BLaER1 treated with 17β-estradiol and CSF1 and Interleukin-3, amounts not matched to agents 10 nM and 100 nM (cell line): ENCODE results near the gene ZMIZ1.
"Not testable (repeated sequence)": the region's sequence is repeated elsewhere in the genome, so short reads cannot be mapped to it uniquely, and the experiment has no call there.

Experiments
- H3K27ac ChIP-seq, 11 experiments: shearing (Covaris generic); formaldehyde crosslinking; 2 replicates each; pipeline ENCODE4 v1.8.1; 2022
- H3K27me3 ChIP-seq, 11 experiments: shearing (Covaris generic); formaldehyde crosslinking; 2 replicates each; pipeline ENCODE4 v1.8.1; 2022
- H3K36me3 ChIP-seq, 11 experiments: shearing (Covaris generic); formaldehyde crosslinking; 2 replicates each; pipeline ENCODE4 v1.8.1; 2022
- H3K4me1 ChIP-seq, 10 experiments: shearing (Covaris generic); formaldehyde crosslinking; 2 replicates each; pipeline ENCODE4 v1.8.1; 2022
- H3K4me2 ChIP-seq, 11 experiments: shearing (Covaris generic); formaldehyde crosslinking; 2 replicates each; pipeline ENCODE4 v1.8.1; 2022
- H3K4me3 ChIP-seq, 10 experiments: shearing (Covaris generic); formaldehyde crosslinking; 2 replicates each; pipeline ENCODE4 v1.8.1; 2022
- H3K9ac ChIP-seq, 11 experiments: shearing (Covaris generic); formaldehyde crosslinking; 2 replicates each; pipeline ENCODE4 v1.8.1; 2022
- H3K9me3 ChIP-seq, 11 experiments: shearing (Covaris generic); formaldehyde crosslinking; replicated peaks in 1 of 11; 2 replicates each; pipeline ENCODE4 v1.8.1; 2022
- H4K20me1 ChIP-seq, 11 experiments: shearing (Covaris generic); formaldehyde crosslinking; 2 replicates each; pipeline ENCODE4 v1.8.1; 2022
- Cebpa-rat ChIP-seq, 11 experiments: shearing (Covaris generic); IDR thresholded peaks; 2 replicates each; pipeline ENCODE4 v1.8.1; 2022

Gene ZMIZ1

GRCh38 chr10:79028451-79029010 is 40.2 kb upstream of the ZMIZ1 start:
- Histone ChIP-seq H3K4me3 (no peak overlapping the region), H3K9me3 (no peaks in the 10 kb centered on the region), H3K9ac (no peak overlapping the region), H3K36me3 (no peaks in the 10 kb centered on the region), H3K4me1 (peaks cover 0 to 13% (median 9%) of the 10 kb centered on the region in 10 experiments; a peak in 14 of 20 replicates), H4K20me1 (no peaks in the 10 kb centered on the region; a peak in 1 of 22 replicates), H3K4me2 (no peak overlapping the region), H3K27me3 (no peaks in the 10 kb centered on the region), H3K27ac (no peak overlapping the region)
- no peak for TF ChIP-seq Cebpa-rat (IDR thresholded peaks at IDR 0.05)

GRCh38 chr10:79029478-79030390 is 39.0 kb upstream of the ZMIZ1 start:
- Histone ChIP-seq H3K27me3 (no peaks in the 10 kb centered on the region), H3K4me1 (peaks cover 0 to 11% (median 7%) of the 10 kb centered on the region in 10 experiments; a peak in 8 of 20 replicates), H3K9me3 (no peaks in the 10 kb centered on the region), H3K27ac (no peak overlapping the region), H3K4me2 (no peak overlapping the region), H3K36me3 (no peaks in the 10 kb centered on the region), H3K4me3 (no peak overlapping the region), H4K20me1 (no peaks in the 10 kb centered on the region; a peak in 1 of 22 replicates), H3K9ac (no peak overlapping the region)
- no peak for TF ChIP-seq Cebpa-rat (IDR thresholded peaks at IDR 0.05)

DNA sequence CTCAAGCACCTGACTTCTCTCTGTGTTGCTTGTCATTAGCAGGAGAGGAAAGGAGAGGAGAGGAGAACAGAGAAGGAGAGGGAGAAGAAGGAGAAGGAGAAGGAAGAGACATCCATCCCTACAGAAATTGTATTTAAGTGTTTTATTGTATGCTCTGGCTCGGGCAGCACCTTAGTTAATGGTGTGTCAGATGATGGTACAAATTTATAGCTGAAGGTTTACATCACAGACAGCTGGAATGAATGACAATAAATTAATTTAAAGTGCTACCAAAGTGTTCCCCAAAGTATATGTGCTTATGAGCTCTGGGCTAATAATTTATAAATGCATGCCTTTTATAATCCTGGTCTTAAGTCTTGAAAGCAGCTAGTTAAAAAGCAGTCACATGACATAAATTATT is 38.1 kb upstream of the ZMIZ1 start:
- TF ChIP-seq Cebpa-rat (IDR thresholded peaks at IDR 0.05): no peak
- H3K4me2 ChIP-seq: no peak overlapping the region
- peaks cover 0 to 9% (median 6%) of the 10 kb centered on the region in 10 experiments; a peak in 8 of 20 replicates for H3K4me1 ChIP-seq
- no peak overlapping the region for H3K4me3 ChIP-seq
- no peak overlapping the region for H3K9ac ChIP-seq
- no peaks in the 10 kb centered on the region for H3K9me3 ChIP-seq
- no peaks in the 10 kb centered on the region; a peak in 1 of 22 replicates for H4K20me1 ChIP-seq
- H3K36me3 ChIP-seq: no peaks in the 10 kb centered on the region
- H3K27ac ChIP-seq: no peak overlapping the region
- no peaks in the 10 kb centered on the region for H3K27me3 ChIP-seq

DNA sequence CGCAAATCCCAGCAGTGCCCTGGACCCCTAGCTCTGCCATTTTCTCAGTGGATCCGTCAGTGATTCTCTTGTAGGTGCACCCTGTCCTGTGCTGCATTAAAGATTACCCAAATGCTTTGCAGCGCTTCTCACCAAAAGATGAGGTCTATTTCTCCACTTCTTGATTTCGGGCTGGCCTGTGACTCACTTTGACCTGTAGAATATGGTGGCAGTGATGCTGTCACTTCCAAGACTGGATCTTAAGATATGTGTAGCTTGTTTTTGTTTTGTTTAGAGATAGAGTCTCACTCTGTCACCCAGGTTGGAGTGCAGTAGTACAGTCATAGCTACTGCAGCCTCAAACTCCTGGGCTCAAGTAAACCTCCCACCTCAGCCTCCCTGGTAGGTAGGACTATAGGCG is 37.0 kb upstream of the ZMIZ1 start:
- Histone ChIP-seq H3K9me3 (no peaks in the 10 kb centered on the region), H4K20me1 (no peaks in the 10 kb centered on the region; a peak in 1 of 22 replicates), H3K27me3 (no peaks in the 10 kb centered on the region), H3K27ac (no peak overlapping the region), H3K4me1 (peaks cover 0 to 9% (median 6%) of the 10 kb centered on the region in 10 experiments; a peak in 8 of 20 replicates), H3K4me3 (no peak overlapping the region), H3K4me2 (no peak overlapping the region), H3K36me3 (no peaks in the 10 kb centered on the region), H3K9ac (no peak overlapping the region)
- no peak for TF ChIP-seq Cebpa-rat (IDR thresholded peaks at IDR 0.05)

GRCh38 chr10:79034271-79034876 is 34.4 kb upstream of the ZMIZ1 start:
- no peak overlapping the region for H3K27ac ChIP-seq
- TF ChIP-seq Cebpa-rat (IDR thresholded peaks at IDR 0.05): no peak
- H3K4me2 ChIP-seq: no peak overlapping the region
- no peaks in the 10 kb centered on the region for H3K9me3 ChIP-seq
- H4K20me1 ChIP-seq: no peaks in the 10 kb centered on the region
- H3K4me3 ChIP-seq: no peak overlapping the region
- no peak overlapping the region for H3K9ac ChIP-seq
- no peaks in the 10 kb centered on the region for H3K4me1 ChIP-seq
- no peaks in the 10 kb centered on the region for H3K36me3 ChIP-seq
- H3K27me3 ChIP-seq: no peaks in the 10 kb centered on the region

GRCh38 chr10:79036416-79036815 is 32.4 kb upstream of the ZMIZ1 start:
- H3K9ac ChIP-seq, H3K27me3 ChIP-seq, H4K20me1 ChIP-seq, H3K36me3 ChIP-seq, H3K27ac ChIP-seq, H3K9me3 ChIP-seq, H3K4me1 ChIP-seq, H3K4me3 ChIP-seq, H3K4me2 ChIP-seq: not testable (repeated sequence)

DNA sequence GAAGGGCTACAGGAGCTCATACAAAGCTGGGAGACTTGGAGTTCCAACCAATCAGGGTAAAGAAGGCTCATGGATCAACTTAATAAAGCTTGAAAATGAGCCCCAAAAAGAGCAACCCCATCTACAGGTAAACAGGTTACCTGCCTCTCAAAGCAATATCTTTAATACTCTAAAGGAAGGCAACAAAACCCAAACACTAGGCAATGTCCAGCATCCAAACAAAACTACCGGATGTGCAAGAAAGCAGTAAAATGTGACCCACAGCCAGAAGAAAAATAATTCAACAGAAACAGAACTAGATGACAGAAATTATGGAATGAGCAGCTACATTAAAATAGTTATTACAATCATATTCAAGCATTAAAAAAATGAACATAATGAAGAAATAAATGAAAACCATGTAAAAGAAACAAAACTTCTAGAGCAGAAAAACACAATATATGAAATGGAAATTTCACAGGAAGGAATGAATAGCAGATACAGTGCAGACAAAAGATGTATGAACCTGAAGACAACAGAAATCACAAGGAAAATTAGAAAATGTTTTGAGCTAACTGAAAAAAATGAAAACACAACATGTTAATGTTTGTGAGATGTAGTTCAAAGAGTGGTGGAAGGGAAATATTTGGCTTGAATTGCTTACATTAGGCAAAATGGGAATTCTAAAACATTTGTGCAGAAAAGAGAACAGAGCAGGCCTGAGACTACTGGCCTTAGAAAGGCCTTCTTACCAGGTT is 30.5 kb upstream of the ZMIZ1 start:
- H3K27ac ChIP-seq: no peak overlapping the region
- no peaks in the 10 kb centered on the region for H3K4me1 ChIP-seq
- H3K9ac ChIP-seq: no peak overlapping the region
- no peak for TF ChIP-seq Cebpa-rat (IDR thresholded peaks at IDR 0.05)
- no peaks in the 10 kb centered on the region for H3K27me3 ChIP-seq
- H4K20me1 ChIP-seq: no peaks in the 10 kb centered on the region
- no peak overlapping the region for H3K4me3 ChIP-seq
- no peaks in the 10 kb centered on the region for H3K9me3 ChIP-seq
- H3K36me3 ChIP-seq: no peaks in the 10 kb centered on the region
- H3K4me2 ChIP-seq: no peak overlapping the region

- Histone ChIP-seq H3K4me2 (no peak overlapping the region), H3K36me3 (no peaks in the 10 kb centered on the region), H3K27ac (no peak overlapping the region), H3K4me1 (no peaks in the 10 kb centered on the region), H3K9ac (no peak overlapping the region), H3K27me3 (no peaks in the 10 kb centered on the region), H3K4me3 (no peak overlapping the region), H3K9me3 (no peaks in the 10 kb centered on the region), H4K20me1 (no peaks in the 10 kb centered on the region)
- TF ChIP-seq Cebpa-rat (IDR thresholded peaks at IDR 0.05): no peak
Measured at GRCh38 chr10:79038841-79039201, 29.9 kb upstream of the ZMIZ1 start.
